Erythroblast (primary cell): Measurements from ENCODE around the gene C14orf180.

Experiments used
- GATA1 ChIP-seq: IDR thresholded peaks from 2 replicates; pipeline ENCODE4 v1.6.1; 2011; ENCODE audit warnings: low read depth, mild to moderate bottlenecking, control low read depth, low read length, moderate library complexity
- POLR2A ChIP-seq: IDR thresholded peaks from 2 replicates; pipeline ENCODE4 v1.6.1; 2011; ENCODE audit warnings: mild to moderate bottlenecking, low read length

DNA sequence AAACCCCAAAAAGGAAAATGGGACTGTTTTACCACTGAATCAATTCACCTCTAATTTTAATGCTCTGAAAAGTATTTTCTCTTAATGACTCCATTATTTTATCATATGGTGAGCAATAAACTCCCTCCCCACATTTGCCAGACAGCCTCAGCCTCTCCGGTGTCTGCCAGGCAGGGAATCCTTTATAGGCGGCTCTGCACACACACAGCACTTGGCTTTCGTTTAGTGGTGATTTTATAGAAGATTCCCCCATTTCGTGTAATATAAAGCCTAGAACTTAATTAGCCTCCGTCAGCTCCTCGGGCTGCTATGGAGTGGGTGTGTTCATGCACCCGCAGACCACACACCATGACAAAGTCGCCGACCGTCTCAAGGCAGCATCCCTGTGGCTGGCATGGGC lies 10.1 kb upstream of the C14orf180 start:
- TF ChIP-seq POLR2A: no peak
- TF ChIP-seq GATA1: no peak
